ENCODE data around the gene CACNA2D4.

The CACNA2D4 gene

GRCh38 chr12:1877169-1877878, 41.1 kb downstream of the CACNA2D4 start:
- Histone ChIP-seq H3K36me3 (ENCODE audit: control insufficient read depth, insufficient read depth, low read length) (no peaks in the 10 kb centered on the region), H3K27ac (no peak overlapping the region), H3K4me3 (ENCODE audit: low read depth, low read length) (no peak overlapping the region), H3K27me3 (ENCODE audit: control insufficient read depth, insufficient read depth, low read length) (no peaks in the 10 kb centered on the region), H3K9ac (no peak overlapping the region), H3K79me2 (no peaks in the 10 kb centered on the region), H3K4me2 (ENCODE audit: low read length) (no peak overlapping the region), H3K4me1 (no peaks in the 10 kb centered on the region), H2AFZ (no peak overlapping the region), H3K9me3 (ENCODE audit: control insufficient read depth, low read length) (no peaks in the 10 kb centered on the region)
- TF ChIP-seq CTCF (IDR thresholded peaks at IDR 0.05), result no peak

GRCh38 chr12:1876086-1876485, 42.4 kb downstream of the CACNA2D4 start:
- Histone ChIP-seq H3K9ac (no peak overlapping the region), H3K27ac (no peak overlapping the region), H3K4me1 (no peaks in the 10 kb centered on the region), H3K4me2 (ENCODE audit: low read length) (no peak overlapping the region), H3K4me3 (ENCODE audit: low read depth, low read length) (no peak overlapping the region), H3K36me3 (ENCODE audit: control insufficient read depth, insufficient read depth, low read length) (no peaks in the 10 kb centered on the region), H3K27me3 (ENCODE audit: control insufficient read depth, insufficient read depth, low read length) (no peaks in the 10 kb centered on the region), H3K9me3 (ENCODE audit: control insufficient read depth, low read length) (no peaks in the 10 kb centered on the region), H2AFZ (no peak overlapping the region), H3K79me2 (no peaks in the 10 kb centered on the region)
- TF ChIP-seq CTCF (IDR thresholded peaks at IDR 0.05), result no peak

- no peaks in the 10 kb centered on the region for H3K9me3 ChIP-seq (ENCODE audit: control insufficient read depth, low read length)
- TF ChIP-seq CTCF (IDR thresholded peaks at IDR 0.05), result no peak
- no peak overlapping the region for H3K9ac ChIP-seq
- H3K4me3 ChIP-seq (ENCODE audit: low read depth, low read length), result no peak overlapping the region
- no peaks in the 10 kb centered on the region for H3K79me2 ChIP-seq
- no peak overlapping the region for H3K27ac ChIP-seq
- no peaks in the 10 kb centered on the region for H3K27me3 ChIP-seq (ENCODE audit: control insufficient read depth, insufficient read depth, low read length)
- H3K36me3 ChIP-seq (ENCODE audit: control insufficient read depth, insufficient read depth, low read length), result no peaks in the 10 kb centered on the region
- H3K4me1 ChIP-seq, result no peaks in the 10 kb centered on the region
- H3K4me2 ChIP-seq (ENCODE audit: low read length), result no peak overlapping the region
- H2AFZ ChIP-seq, result no peak overlapping the region
Measured at GRCh38 chr12:1875608-1876007, 42.8 kb downstream of the CACNA2D4 start.

GRCh38 chr12:1873531-1874510, 44.6 kb downstream of the CACNA2D4 start:
- no peak overlapping the region for H3K4me3 ChIP-seq (ENCODE audit: low read depth, low read length)
- no peaks in the 10 kb centered on the region for H3K9me3 ChIP-seq (ENCODE audit: control insufficient read depth, low read length)
- no peak overlapping the region for H2AFZ ChIP-seq
- no peak for TF ChIP-seq CTCF (IDR thresholded peaks at IDR 0.05)
- no peaks in the 10 kb centered on the region for H3K79me2 ChIP-seq
- no peak overlapping the region for H3K9ac ChIP-seq
- no peaks in the 10 kb centered on the region for H3K36me3 ChIP-seq (ENCODE audit: control insufficient read depth, insufficient read depth, low read length)
- no peak overlapping the region for H3K27ac ChIP-seq
- H3K4me1 ChIP-seq, result no peaks in the 10 kb centered on the region
- no peak overlapping the region for H3K4me2 ChIP-seq (ENCODE audit: low read length)
- H3K27me3 ChIP-seq (ENCODE audit: control insufficient read depth, insufficient read depth, low read length), result no peaks in the 10 kb centered on the region
